ENCODE data around the gene EFHB.

EFHB gene

DNA sequence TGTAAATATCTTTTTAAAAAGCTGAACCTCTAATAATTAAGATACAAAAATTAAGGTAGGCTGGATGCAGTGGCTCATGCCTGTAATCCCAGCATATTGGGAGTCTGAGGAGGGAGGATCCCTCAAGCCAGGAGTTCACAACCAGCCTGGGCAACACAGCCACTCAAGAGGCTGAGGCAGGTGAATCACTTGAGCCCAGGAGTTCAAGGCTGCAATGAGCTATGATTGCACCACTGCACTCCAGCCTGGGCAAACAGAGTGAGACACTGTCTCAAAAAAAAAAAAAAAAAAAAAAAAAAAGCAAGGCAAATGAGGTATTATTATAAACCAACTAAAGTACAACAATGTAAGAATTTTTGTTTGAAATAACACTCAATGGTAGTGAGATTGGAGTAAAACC, 47.6 kb downstream of the EFHB start:
- Histone ChIP-seq H4K8ac (ENCODE audit: low read length) (no peak overlapping the region), H2BK120ac (ENCODE audit: low read depth, low read length) (no peak overlapping the region), H2BK5ac (ENCODE audit: low read depth, low read length, poor library complexity, severe bottlenecking) (no peak overlapping the region), H3K4me1 (ENCODE audit: control insufficient read depth, insufficient read depth, low read depth, low read length) (peaks cover 8% of the 10 kb centered on the region), H3K27ac (ENCODE audit: low read length, poor library complexity, severe bottlenecking) (no peak overlapping the region), H3K14ac (ENCODE audit: low read length in 2 of 2) (no peak overlapping the region), H3K4ac (ENCODE audit: low read depth in 1 of 2, low read length in 2 of 2) (no peak overlapping the region), H2BK15ac (ENCODE audit: low read depth, poor library complexity, severe bottlenecking) (no peak overlapping the region), H2AFZ (ENCODE audit: low read depth, low read length) (no peak overlapping the region), H3K27me3 (ENCODE audit: control insufficient read depth in 1 of 2, insufficient read depth in 1 of 2, low read length in 2 of 2) (no peaks in the 10 kb centered on the region), H2AK5ac (ENCODE audit: low read length, severe bottlenecking) (peak overlapping the region; percentile 65), H3K79me1 (replicated peaks; ENCODE audit: low read length, poor library complexity, severe bottlenecking) (no peaks in the 10 kb centered on the region), H3K23ac (ENCODE audit: low read length in 2 of 2) (no peak overlapping the region), H2BK12ac (ENCODE audit: low read length in 2 of 2) (peak overlapping the region in 1 of 2 experiments; percentile 83), H3K9ac (ENCODE audit: low read length) (no peak overlapping the region), H3K4me2 (ENCODE audit: low read length, poor library complexity, severe bottlenecking) (no peak overlapping the region), H3K18ac (ENCODE audit: low read depth in 1 of 2, low read length in 2 of 2) (no peak overlapping the region), H3K4me3 (ENCODE audit: insufficient read depth in 1 of 2, low read depth in 1 of 2, low read length in 2 of 2) (no peak overlapping the region), H4K91ac (ENCODE audit: low read length) (no peak overlapping the region), H3K36me3 (ENCODE audit: control insufficient read depth in 1 of 2, insufficient read depth in 2 of 2, low read depth in 1 of 2, low read length in 2 of 2) (no peaks in the 10 kb centered on the region), H3K9me3 (ENCODE audit: control insufficient read depth, low read length) (no peaks in the 10 kb centered on the region)
- no peak for DNase-seq

DNA sequence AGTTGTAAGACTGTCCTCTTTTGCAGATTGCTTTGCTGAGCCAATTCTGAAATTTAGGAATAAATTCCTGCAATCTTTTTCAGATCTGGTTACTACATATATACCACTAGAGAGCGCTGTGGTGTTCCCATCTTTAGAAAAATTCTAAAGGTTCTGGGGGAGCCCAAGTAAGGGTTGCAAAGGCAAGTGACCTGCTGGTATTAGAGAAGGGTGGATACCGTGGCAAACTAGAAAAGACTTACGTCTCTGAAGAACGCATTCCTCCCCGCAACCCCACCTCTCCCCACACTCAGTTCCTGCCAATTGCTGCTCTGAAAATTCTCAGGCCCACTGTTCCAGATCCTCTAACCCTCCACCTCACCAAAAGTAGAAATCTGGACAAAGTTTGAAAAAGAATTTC, 48.5 kb downstream of the EFHB start:
- peak overlapping the region; percentile 60 for H3K27ac ChIP-seq (ENCODE audit: low read length, poor library complexity, severe bottlenecking)
- H3K4me1 ChIP-seq (ENCODE audit: control insufficient read depth, insufficient read depth, low read depth, low read length): peaks cover 8% of the 10 kb centered on the region
- H3K27me3 ChIP-seq (ENCODE audit: control insufficient read depth in 1 of 2, insufficient read depth in 1 of 2, low read length in 2 of 2): no peaks in the 10 kb centered on the region
- H3K4me3 ChIP-seq (ENCODE audit: insufficient read depth in 1 of 2, low read depth in 1 of 2, low read length in 2 of 2): no peak overlapping the region
- peak overlapping the region; percentile 42 for H3K4me2 ChIP-seq (ENCODE audit: low read length, poor library complexity, severe bottlenecking)
- H3K14ac ChIP-seq (ENCODE audit: low read length in 2 of 2): no peak overlapping the region
- H3K79me1 ChIP-seq (replicated peaks; ENCODE audit: low read length, poor library complexity, severe bottlenecking): no peaks in the 10 kb centered on the region
- H2AFZ ChIP-seq (ENCODE audit: low read depth, low read length): no peak overlapping the region
- peak overlapping the region in 1 of 2 experiments; percentile 38 for H2BK12ac ChIP-seq (ENCODE audit: low read length in 2 of 2)
- H3K9me3 ChIP-seq (ENCODE audit: control insufficient read depth, low read length): no peaks in the 10 kb centered on the region
- WGBS: 43% methylated on average over 3 of the region's 5 CpGs
- no peak overlapping the region for H3K23ac ChIP-seq (ENCODE audit: low read length in 2 of 2)
- H3K18ac ChIP-seq (ENCODE audit: low read depth in 1 of 2, low read length in 2 of 2): no peak overlapping the region
- H4K8ac ChIP-seq (ENCODE audit: low read length): no peak overlapping the region
- no peak overlapping the region for H3K4ac ChIP-seq (ENCODE audit: low read depth in 1 of 2, low read length in 2 of 2)
- no peak overlapping the region for H2BK5ac ChIP-seq (ENCODE audit: low read depth, low read length, poor library complexity, severe bottlenecking)
- H4K91ac ChIP-seq (ENCODE audit: low read length): no peak overlapping the region
- no peaks in the 10 kb centered on the region for H3K36me3 ChIP-seq (ENCODE audit: control insufficient read depth in 1 of 2, insufficient read depth in 2 of 2, low read depth in 1 of 2, low read length in 2 of 2)
- peak; percentile 53 for DNase-seq
- no peak overlapping the region for H2BK120ac ChIP-seq (ENCODE audit: low read depth, low read length)
- H2AK5ac ChIP-seq (ENCODE audit: low read length, severe bottlenecking): no peak overlapping the region
- H2BK15ac ChIP-seq (ENCODE audit: low read depth, poor library complexity, severe bottlenecking): no peak overlapping the region
- no peak overlapping the region for H3K9ac ChIP-seq (ENCODE audit: low read length)

DNA sequence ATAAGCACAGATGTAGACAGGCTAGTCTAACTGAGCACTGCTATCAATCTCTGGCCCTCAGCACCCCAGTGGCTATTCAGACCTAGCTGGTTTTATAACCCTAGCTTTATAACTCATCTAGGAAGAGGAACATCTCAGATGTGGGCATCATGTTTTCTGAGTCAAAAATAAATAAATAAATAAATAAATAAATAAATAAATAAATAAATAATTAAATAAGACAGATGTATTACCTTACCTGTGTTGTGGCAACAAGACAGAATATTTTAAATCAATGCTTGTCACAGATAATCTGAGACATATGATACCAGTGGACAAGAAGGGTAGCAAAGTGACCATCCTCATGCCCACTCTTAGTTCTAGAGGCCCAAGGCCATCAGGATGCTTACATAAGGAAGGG, 52.2 kb downstream of the EFHB start:
- Histone ChIP-seq H3K36me3 (ENCODE audit: control insufficient read depth in 1 of 2, insufficient read depth in 2 of 2, low read depth in 1 of 2, low read length in 2 of 2) (no peaks in the 10 kb centered on the region), H3K27ac (ENCODE audit: low read length, poor library complexity, severe bottlenecking) (no peak overlapping the region), H2BK120ac (ENCODE audit: low read depth, low read length) (no peak overlapping the region)

DNA sequence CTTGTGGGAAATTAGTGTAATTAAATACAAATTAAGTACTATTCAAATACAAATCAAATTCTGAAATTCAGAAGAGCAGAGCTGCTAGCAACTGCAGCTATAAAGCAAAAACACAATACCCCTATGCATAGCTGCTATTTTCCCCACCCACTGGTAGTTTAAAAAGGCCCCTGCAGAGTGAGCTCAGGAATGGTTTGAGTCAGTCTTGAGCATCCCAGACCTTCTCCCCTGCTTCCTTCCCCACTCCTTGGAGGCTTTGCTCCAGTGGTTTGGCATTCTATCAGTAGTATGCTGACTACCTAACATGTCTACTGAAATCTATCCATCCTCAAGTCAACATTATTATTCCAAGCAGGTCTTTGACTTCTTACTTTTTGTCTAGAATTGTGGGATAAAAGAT, 53.0 kb downstream of the EFHB start:
- no peak overlapping the region for H2BK15ac ChIP-seq (ENCODE audit: low read depth, poor library complexity, severe bottlenecking)
- no peak overlapping the region for H4K91ac ChIP-seq (ENCODE audit: low read length)
- H3K4me2 ChIP-seq (ENCODE audit: low read length, poor library complexity, severe bottlenecking): no peak overlapping the region
- no peaks in the 10 kb centered on the region for H3K27me3 ChIP-seq (ENCODE audit: control insufficient read depth in 1 of 2, insufficient read depth in 1 of 2, low read length in 2 of 2)
- peaks cover 3% of the 10 kb centered on the region for H3K4me1 ChIP-seq (ENCODE audit: control insufficient read depth, insufficient read depth, low read depth, low read length)
- no peak overlapping the region for H3K27ac ChIP-seq (ENCODE audit: low read length, poor library complexity, severe bottlenecking)
- H3K9ac ChIP-seq (ENCODE audit: low read length): no peak overlapping the region
- H4K8ac ChIP-seq (ENCODE audit: low read length): no peak overlapping the region
- H2AK5ac ChIP-seq (ENCODE audit: low read length, severe bottlenecking): no peak overlapping the region
- H3K79me1 ChIP-seq (replicated peaks; ENCODE audit: low read length, poor library complexity, severe bottlenecking): no peaks in the 10 kb centered on the region
- no peak overlapping the region for H3K14ac ChIP-seq (ENCODE audit: low read length in 2 of 2)
- H3K4me3 ChIP-seq (ENCODE audit: insufficient read depth in 1 of 2, low read depth in 1 of 2, low read length in 2 of 2): no peak overlapping the region
- no peak overlapping the region for H2BK120ac ChIP-seq (ENCODE audit: low read depth, low read length)
- no peak overlapping the region for H2AFZ ChIP-seq (ENCODE audit: low read depth, low read length)
- no peak for DNase-seq
- no peak overlapping the region for H2BK12ac ChIP-seq (ENCODE audit: low read length in 2 of 2)
- H3K36me3 ChIP-seq (ENCODE audit: control insufficient read depth in 1 of 2, insufficient read depth in 2 of 2, low read depth in 1 of 2, low read length in 2 of 2): no peaks in the 10 kb centered on the region
- no peaks in the 10 kb centered on the region for H3K9me3 ChIP-seq (ENCODE audit: control insufficient read depth, low read length)
- no peak overlapping the region for H3K23ac ChIP-seq (ENCODE audit: low read length in 2 of 2)
- H3K4ac ChIP-seq (ENCODE audit: low read depth in 1 of 2, low read length in 2 of 2): no peak overlapping the region
- no peak overlapping the region for H3K18ac ChIP-seq (ENCODE audit: low read depth in 1 of 2, low read length in 2 of 2)
- H2BK5ac ChIP-seq (ENCODE audit: low read depth, low read length, poor library complexity, severe bottlenecking): no peak overlapping the region

More for the DNA sequence above, 52.2 kb downstream of the EFHB start:
- Histone ChIP-seq H3K14ac (ENCODE audit: low read length in 2 of 2) (no peak overlapping the region), H3K4me2 (ENCODE audit: low read length, poor library complexity, severe bottlenecking) (no peak overlapping the region), H3K79me1 (replicated peaks; ENCODE audit: low read length, poor library complexity, severe bottlenecking) (no peaks in the 10 kb centered on the region), H3K27me3 (ENCODE audit: control insufficient read depth in 1 of 2, insufficient read depth in 1 of 2, low read length in 2 of 2) (no peaks in the 10 kb centered on the region), H3K4me3 (ENCODE audit: insufficient read depth in 1 of 2, low read depth in 1 of 2, low read length in 2 of 2) (no peak overlapping the region), H3K18ac (ENCODE audit: low read depth in 1 of 2, low read length in 2 of 2) (no peak overlapping the region), H2BK15ac (ENCODE audit: low read depth, poor library complexity, severe bottlenecking) (no peak overlapping the region), H3K4me1 (ENCODE audit: control insufficient read depth, insufficient read depth, low read depth, low read length) (peaks cover 3% of the 10 kb centered on the region), H2BK12ac (ENCODE audit: low read length in 2 of 2) (no peak overlapping the region), H2BK5ac (ENCODE audit: low read depth, low read length, poor library complexity, severe bottlenecking) (no peak overlapping the region), H4K91ac (ENCODE audit: low read length) (no peak overlapping the region), H3K4ac (ENCODE audit: low read depth in 1 of 2, low read length in 2 of 2) (no peak overlapping the region), H4K8ac (ENCODE audit: low read length) (no peak overlapping the region), H3K9me3 (ENCODE audit: control insufficient read depth, low read length) (no peaks in the 10 kb centered on the region), H2AFZ (ENCODE audit: low read depth, low read length) (no peak overlapping the region), H2AK5ac (ENCODE audit: low read length, severe bottlenecking) (no peak overlapping the region), H3K23ac (ENCODE audit: low read length in 2 of 2) (no peak overlapping the region), H3K9ac (ENCODE audit: low read length) (no peak overlapping the region)
- DNase-seq: no peak

Data from mesenchymal stem cell (in vitro differentiated cells and primary cell).